Measurements from ENCODE around the gene ADAM12. TPM values are rescaled to one million over a fixed set of nuclear protein-coding genes. Genes with fewer than 3 reads are reported as not detected.

ADAM12 gene
- total and polyA plus RNA-seq, 9 of the 15 experiments (the other 6 are each of a cell fraction or from before 2014, with no cell fraction given): not detected

DNA sequence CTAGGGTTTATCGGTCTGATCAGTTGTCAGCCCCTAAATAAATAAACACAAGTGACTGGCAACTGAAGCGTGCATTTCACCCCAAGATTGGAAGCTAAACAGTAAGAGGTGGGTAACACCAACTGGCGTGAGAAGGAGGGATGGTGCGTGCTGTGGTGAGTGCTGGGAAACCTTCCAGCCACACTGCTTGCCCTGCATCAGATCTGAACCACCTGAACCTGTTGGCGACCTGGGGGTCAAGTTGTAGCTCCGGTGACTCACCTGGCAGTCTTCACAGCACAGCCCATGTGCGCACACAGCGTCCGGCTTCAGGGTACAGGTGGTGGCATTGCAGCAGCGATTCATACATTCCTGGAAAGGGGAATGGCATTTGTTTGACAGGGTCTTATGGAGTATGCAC, 321.8 kb downstream of the ADAM12 start:
- in situ Hi-C loops (cut with MboI) (no loop called here), intact Hi-C loops (cut with micrococcal nuclease) (no loop called here)
- no peak overlapping the region for H3K9ac ChIP-seq (ENCODE audit: insufficient read depth in 1 of 2, low read depth in 2 of 2, low read length in 2 of 2)
- TF ChIP-seq NR2F6 (CRISPR knock-in tag; IDR thresholded peaks at IDR 0.05) (no peak), ELF2 (CRISPR knock-in tag; IDR thresholded peaks at IDR 0.05) (no peak), ZNF174 (CRISPR knock-in tag; IDR thresholded peaks at IDR 0.05) (no peak), XRCC5 (IDR thresholded peaks at IDR 0.05; ENCODE audit: low read depth, low read length) (no peak)
- DNase-seq (ENCODE audit: extremely low read depth in 1 of 4, low spot score in 3 of 4) (no peak), FAIRE-seq (no peak), ATAC-seq (no peak)
- no peaks in the 10 kb centered on the region for H3K79me2 ChIP-seq (ENCODE audit: control insufficient read depth, insufficient read depth, low read length)
- H2AFZ ChIP-seq (ENCODE audit: low read depth, low read length): no peak overlapping the region
- no TSS peak for BruUV-seq (replicated peaks)
- H3K36me3 ChIP-seq (ENCODE audit: control insufficient read depth, insufficient read depth, low read length): no peaks in the 10 kb centered on the region
- H3K9me3 ChIP-seq (replicated peaks; ENCODE audit: control insufficient read depth, insufficient read depth, low read depth, low read length): no peaks in the 10 kb centered on the region
- H3K4me1 ChIP-seq (replicated peaks in 1 of 2; ENCODE audit: control insufficient read depth in 2 of 2, insufficient read depth in 2 of 2, low read length in 2 of 2): no peaks in the 10 kb centered on the region
- no peak overlapping the region for H3K4me3 ChIP-seq
- 1% methylated on average over 6 of the region's 10 CpGs for WGBS (ENCODE audit: insufficient coverage, low coverage, missing lambda C conversion rate)
- ChIA-PET CTCF (ENCODE audit: low intra/inter-chr PET ratio) (no interaction called here), POLR2A (interaction anchor here (0.6 kb wide), 1 partner anchor 841 kb away, joined by 3 read pairs; no protein-coding TSS in a partner anchor)
- no peak overlapping the region for H3K4me2 ChIP-seq (ENCODE audit: insufficient read depth, low read length)
- H3K27me3 ChIP-seq (ENCODE audit: control insufficient read depth in 2 of 2, insufficient read depth in 2 of 2, low read length in 2 of 2): peaks cover 0 to 28% of the 10 kb centered on the region in 2 experiments; a peak in 2 of 5 replicates
- H4K20me1 ChIP-seq (replicated peaks; ENCODE audit: control insufficient read depth, insufficient read depth, low read length): no peaks in the 10 kb centered on the region
- no peaks in the 10 kb centered on the region for H3K9me1 ChIP-seq (ENCODE audit: control insufficient read depth, insufficient read depth, low read length)
- H3K27ac ChIP-seq (ENCODE audit: extremely low read depth, low read depth, low read length): no peak overlapping the region

DNA sequence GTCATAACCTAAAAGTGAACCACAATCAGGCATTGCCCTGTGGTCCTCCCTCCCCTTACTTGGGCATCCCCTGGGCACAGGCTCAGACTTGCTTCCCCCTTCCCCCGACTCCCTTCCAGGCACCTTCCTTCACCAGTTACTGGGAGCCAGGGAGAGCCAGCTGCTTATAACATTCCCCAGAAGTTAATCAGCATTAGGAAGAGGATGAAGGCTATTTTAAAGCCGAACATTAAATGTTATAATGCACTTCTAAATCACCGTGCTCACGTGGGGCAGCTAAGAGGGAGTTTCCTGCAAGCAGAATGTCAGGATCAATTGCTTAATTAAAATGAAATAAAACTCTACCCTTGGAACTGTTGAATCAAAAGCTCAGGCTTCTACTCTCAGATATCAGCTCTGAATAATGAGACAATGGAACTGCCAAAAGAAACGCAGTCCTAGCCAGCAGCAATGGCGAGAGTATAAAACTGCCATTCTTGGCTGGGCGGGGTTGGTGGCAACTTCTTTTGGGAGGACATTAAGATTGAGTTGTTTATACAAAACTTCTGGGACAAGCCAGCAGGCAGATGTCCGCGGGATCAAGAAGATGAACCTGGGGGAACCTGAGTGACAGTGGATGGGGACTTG, 322.4 kb downstream of the ADAM12 start:
- TF ChIP-seq OTX1 (CRISPR knock-in tag; IDR thresholded peaks at IDR 0.05): no peak
- Histone ChIP-seq H3K79me2 (ENCODE audit: control insufficient read depth, insufficient read depth, low read length) (no peaks in the 10 kb centered on the region), H3K9ac (ENCODE audit: insufficient read depth in 1 of 2, low read depth in 2 of 2, low read length in 2 of 2) (no peak overlapping the region), H4K20me1 (replicated peaks; ENCODE audit: control insufficient read depth, insufficient read depth, low read length) (no peaks in the 10 kb centered on the region), H3K36me3 (ENCODE audit: control insufficient read depth, insufficient read depth, low read length) (no peaks in the 10 kb centered on the region), H3K27me3 (ENCODE audit: control insufficient read depth in 2 of 2, insufficient read depth in 2 of 2, low read length in 2 of 2) (peaks cover 0 to 28% of the 10 kb centered on the region in 2 experiments; a peak in 2 of 5 replicates), H3K9me3 (replicated peaks; ENCODE audit: control insufficient read depth, insufficient read depth, low read depth, low read length) (no peaks in the 10 kb centered on the region), H2AFZ (ENCODE audit: low read depth, low read length) (no peak overlapping the region), H3K4me2 (ENCODE audit: insufficient read depth, low read length) (no peak overlapping the region), H3K27ac (ENCODE audit: extremely low read depth, low read depth, low read length) (no peak overlapping the region), H3K9me1 (ENCODE audit: control insufficient read depth, insufficient read depth, low read length) (no peaks in the 10 kb centered on the region), H3K4me1 (replicated peaks in 1 of 2; ENCODE audit: control insufficient read depth in 2 of 2, insufficient read depth in 2 of 2, low read length in 2 of 2) (no peaks in the 10 kb centered on the region), H3K4me3 (no peak overlapping the region)
- WGBS (ENCODE audit: insufficient coverage, low coverage, missing lambda C conversion rate): 0% methylated on average over 8 of the region's 9 CpGs
- FAIRE-seq (no peak), ATAC-seq (no peak), DNase-seq (ENCODE audit: extremely low read depth in 1 of 4, low spot score in 3 of 4) (no peak)
- BruUV-seq (replicated peaks): no TSS peak
- CTCF ChIA-PET (ENCODE audit: low intra/inter-chr PET ratio): no interaction called here
- in situ Hi-C loops (cut with MboI): no loop called here
- POLR2A ChIA-PET: interaction anchor here (0.6 kb wide), 2 partner anchors 842 to 1963 kb away, joined by 3 read pairs; no protein-coding TSS in a partner anchor
- intact Hi-C loops (cut with micrococcal nuclease): no loop called here

Data from K562 (cell line).